ENCODE results near the gene NLGN4Y. TPM values are rescaled to one million over a fixed set of nuclear protein-coding genes. Genes with fewer than 3 reads are reported as not detected.
"Not testable (repeated sequence)": the region's sequence is repeated elsewhere in the genome, so short reads cannot be mapped to it uniquely, and the experiment has no call there.

The NLGN4Y gene
- total RNA-seq, 1 experiment from 2014 or later, result not detected

GRCh38 chrY:14834103-14835060, 310.1 kb downstream of the NLGN4Y start:
- DNase-seq (ENCODE audit: low spot score), result no peak

- DNase-seq (ENCODE audit: low spot score), result no peak
Observed at GRCh38 chrY:14837466-14837865, 313.1 kb downstream of the NLGN4Y start.

GRCh38 chrY:14850734-14851133, 326.4 kb downstream of the NLGN4Y start:
- no peak for DNase-seq (ENCODE audit: low spot score)

GRCh38 chrY:14860448-14860847, 336.1 kb downstream of the NLGN4Y start:
- DNase-seq (ENCODE audit: low spot score), result no peak

- not testable (repeated sequence) for DNase-seq (ENCODE audit: low spot score)
Observed at GRCh38 chrY:14861033-14861432, 336.7 kb downstream of the NLGN4Y start.

- no peak for DNase-seq (ENCODE audit: low spot score)
Observed at GRCh38 chrY:14871971-14872370, 347.6 kb downstream of the NLGN4Y start.

Data from HT-29 (cell line).